Kidney (tissue), 14 donors: ENCODE measurements around the gene TM4SF20. TPM values are rescaled to one million over a fixed set of nuclear protein-coding genes. Genes with fewer than 3 reads are reported as not detected.

Source experiments
- DNase-seq, 5 donors: peaks; one replicate each; pipeline ENCODE4 v3.0.0-alpha.2; 2013 to 2020
- FAIRE-seq: peaks from 2 replicates; lab custom pipeline; 2012; peaks lifted over from hg19 to GRCh38; lab: Jason Lieb, UNC
- H3K27ac ChIP-seq, 2 donors: one replicate each; pipeline ENCODE4 v1.7.0; 2013; ENCODE audit warnings: low read depth in 2 of 2, low read length in 2 of 2, inconsistent platforms in 1 of 2
- H3K27me3 ChIP-seq: one replicate; pipeline ENCODE4 v1.7.1; 2013; ENCODE audit warnings: low read length, inconsistent platforms; ENCODE audit not compliant: control insufficient read depth, insufficient read depth
- H3K36me3 ChIP-seq, 3 donors: one replicate each; pipeline versions ENCODE4 v1.7.0 to v1.7.1; 2013; ENCODE audit warnings: low read length in 3 of 3, control low read depth in 1 of 3, inconsistent platforms in 1 of 3; ENCODE audit not compliant: insufficient read depth in 3 of 3, control insufficient read depth in 2 of 3
- H3K4me1 ChIP-seq, 3 donors: one replicate each; pipeline versions ENCODE4 v1.7.0 to v1.7.1; 2013; ENCODE audit warnings: low read length in 3 of 3, inconsistent platforms in 1 of 3, low read depth in 1 of 3; ENCODE audit not compliant: control insufficient read depth in 2 of 3, insufficient read depth in 2 of 3
- H3K4me3 ChIP-seq, 3 donors: one replicate each; pipeline versions ENCODE4 v1.7.0 to v1.8.1; 2013; ENCODE audit warnings: low read length in 3 of 3, control low read depth in 1 of 3, inconsistent platforms in 1 of 3
- H3K9ac ChIP-seq, 3 donors: one replicate each; pipeline versions ENCODE4 v1.7.0 to v1.7.1; 2013; ENCODE audit warnings: low read length in 3 of 3, control low read depth in 1 of 3, inconsistent platforms in 1 of 3
- H3K9me3 ChIP-seq, 3 donors: one replicate each; pipeline versions ENCODE4 v1.7.0 to v1.7.1; 2013; ENCODE audit warnings: low read length in 3 of 3, control low read depth in 1 of 3, inconsistent platforms in 1 of 3; ENCODE audit not compliant: control insufficient read depth in 2 of 3, insufficient read depth in 1 of 3
- intact Hi-C: fragments of 100-400 bp; cut with DNase I; formaldehyde crosslinking; loops from one replicate; pipeline ENCODE4 v1.11.1; 2022
- polyA plus RNA-seq: library from polyadenylated mRNA; stranded (reverse); fragments of 350-450 nt; fragmentation: Illumina TruSeq; extraction: RNeasy Lipid Tissue Mini Kit (QIAGEN cat#74804); gene quantifications from one replicate; pipeline ENCODE4 v1.2.3, GENCODE V29; 2014; ENCODE audit warnings: low read depth, low replicate concordance; ENCODE audit not compliant: insufficient read depth
- total RNA-seq: library from RNA; stranded (reverse); fragmentation: NEBNext Ultra II Directional; extraction: Animal tissue kit (Norgen Biotek cat#: 25700); gene quantifications from one replicate; pipeline ENCODE4 v1.2.1, GENCODE V29; 2021
- TF ChIP-seq, protein P1 (sequence below): IDR thresholded peaks from 3 replicates; pipeline ENCODE4 v1.5.1; 2012; ENCODE audit warnings: mild to moderate bottlenecking, moderate library complexity, borderline replicate concordance; ENCODE audit not compliant: insufficient read depth; ENCODE audit errors: extremely low read depth
- donor health status: control.
- donor health status: control.
- donor health status: control.
- donor health status: control.
- donor health status: control.
- donor health status: DM: yes; HTN: yes; CAD: no.
- donor health status: Normal renal cell carcinoma (clear cell type).

TM4SF20 gene
- total and polyA plus RNA-seq, 2 donors from 2014 or later, result not detected

DNA sequence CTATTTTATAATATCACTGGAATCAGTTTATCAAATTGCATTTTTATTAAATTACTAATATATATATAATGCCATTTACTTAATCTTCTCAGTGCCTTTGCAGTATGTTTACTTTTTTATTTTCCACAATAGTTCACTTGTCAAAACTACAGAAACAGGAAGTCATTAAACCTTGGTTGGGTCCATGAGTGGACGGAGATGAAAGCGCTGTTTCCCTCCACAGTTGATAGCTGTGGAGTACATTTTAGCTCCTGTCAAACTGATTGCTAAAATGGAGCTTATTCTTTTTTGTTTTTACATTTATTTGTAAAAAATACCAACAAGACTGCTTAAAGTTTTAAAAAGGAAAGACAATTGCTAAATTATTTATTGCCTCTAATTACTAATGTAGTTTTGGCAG lies 34.9 kb downstream of the TM4SF20 start:
- intact Hi-C loops, result no loop called here
- FAIRE-seq (no peak), DNase-seq (no peak)
- no peak overlapping the region for H3K27ac ChIP-seq
- no peak overlapping the region for H3K9ac ChIP-seq
- H3K4me1 ChIP-seq, result peaks cover 0 to 6% (median 4%) of the 10 kb centered on the region in 3 donors
- H3K4me3 ChIP-seq, result no peak overlapping the region
- no peaks in the 10 kb centered on the region for H3K27me3 ChIP-seq
- peaks cover 0 to 9% (median 0%) of the 10 kb centered on the region in 3 donors for H3K36me3 ChIP-seq
- H3K9me3 ChIP-seq, result no peaks in the 10 kb centered on the region
- TF ChIP-seq, protein P1, sequence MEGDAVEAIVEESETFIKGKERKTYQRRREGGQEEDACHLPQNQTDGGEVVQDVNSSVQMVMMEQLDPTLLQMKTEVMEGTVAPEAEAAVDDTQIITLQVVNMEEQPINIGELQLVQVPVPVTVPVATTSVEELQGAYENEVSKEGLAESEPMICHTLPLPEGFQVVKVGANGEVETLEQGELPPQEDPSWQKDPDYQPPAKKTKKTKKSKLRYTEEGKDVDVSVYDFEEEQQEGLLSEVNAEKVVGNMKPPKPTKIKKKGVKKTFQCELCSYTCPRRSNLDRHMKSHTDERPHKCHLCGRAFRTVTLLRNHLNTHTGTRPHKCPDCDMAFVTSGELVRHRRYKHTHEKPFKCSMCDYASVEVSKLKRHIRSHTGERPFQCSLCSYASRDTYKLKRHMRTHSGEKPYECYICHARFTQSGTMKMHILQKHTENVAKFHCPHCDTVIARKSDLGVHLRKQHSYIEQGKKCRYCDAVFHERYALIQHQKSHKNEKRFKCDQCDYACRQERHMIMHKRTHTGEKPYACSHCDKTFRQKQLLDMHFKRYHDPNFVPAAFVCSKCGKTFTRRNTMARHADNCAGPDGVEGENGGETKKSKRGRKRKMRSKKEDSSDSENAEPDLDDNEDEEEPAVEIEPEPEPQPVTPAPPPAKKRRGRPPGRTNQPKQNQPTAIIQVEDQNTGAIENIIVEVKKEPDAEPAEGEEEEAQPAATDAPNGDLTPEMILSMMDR, result no peak

DNA sequence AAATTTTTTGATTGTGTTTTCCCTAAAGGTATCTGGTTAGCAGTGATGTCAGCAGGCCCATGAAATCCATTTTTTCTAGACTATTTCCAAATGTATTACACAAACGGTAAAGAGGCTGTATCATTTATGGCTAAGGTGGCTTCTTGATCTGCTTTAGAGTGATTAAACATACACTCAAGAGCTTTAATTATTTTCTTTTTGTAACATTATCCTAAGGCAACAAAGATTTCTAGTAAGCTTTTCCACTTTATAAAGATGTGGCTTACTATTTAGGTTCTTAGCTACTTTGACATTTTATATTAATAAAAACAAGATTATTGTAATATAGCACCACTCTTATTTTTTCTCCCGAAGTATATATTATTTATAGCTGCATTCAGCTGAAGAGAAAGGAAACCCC lies 37.6 kb downstream of the TM4SF20 start:
- FAIRE-seq (no peak), DNase-seq (no peak)
- Histone ChIP-seq H3K9me3 (no peaks in the 10 kb centered on the region), H3K27me3 (no peaks in the 10 kb centered on the region), H3K9ac (no peak overlapping the region), H3K4me1 (peaks cover 0 to 7% (median 6%) of the 10 kb centered on the region in 3 donors), H3K36me3 (peaks cover 0 to 9% (median 0%) of the 10 kb centered on the region in 3 donors), H3K4me3 (no peak overlapping the region), H3K27ac (no peak overlapping the region)
- TF ChIP-seq, protein P1, result no peak
- intact Hi-C loops, result no loop called here

- intact Hi-C loops, result no loop called here
- Histone ChIP-seq H3K36me3 (peaks cover 0 to 18% (median 6%) of the 10 kb centered on the region in 3 donors), H3K9me3 (no peaks in the 10 kb centered on the region), H3K27me3 (no peaks in the 10 kb centered on the region), H3K4me1 (peaks cover 0 to 7% (median 6%) of the 10 kb centered on the region in 3 donors), H3K4me3 (no peak overlapping the region), H3K27ac (no peak overlapping the region), H3K9ac (no peak overlapping the region)
- DNase-seq, result no peak
- TF ChIP-seq, protein P1, result no peak
- no peak for FAIRE-seq
These were observed 39.0 kb downstream of the TM4SF20 start for GRCh38 chr2:227340106-227340505.
